GM12878 (cell line): Measurements from ENCODE around the gene USP50. TPM values are rescaled to one million over a fixed set of nuclear protein-coding genes. Genes with fewer than 3 reads are reported as not detected.

ENCODE experiments used
- ATAC-seq: fragments of 200-7000 bp; cut with Tn5 transposase; 3 replicates; pipeline ENCODE4 v1.9.1; 2020; ENCODE audit warnings: mild to moderate bottlenecking, moderate library complexity
- BruUV-seq: library from RNA; stranded (reverse); fragments of 400-500 nt; replicated peaks from 2 replicates; lab custom pipeline; 2021; lab: Mats Ljungman, UMichigan
- CTCF ChIA-PET: fragments of 300-600 bp; sonication (Branson Sonifier 250); formaldehyde crosslinking; extraction: SDS; loops from one replicate; lab custom pipeline; 2021; ENCODE audit warnings: inconsistent platforms; lab: Yijun Ruan, JAX
- POLR2A ChIA-PET: fragments of 350-600 bp; formaldehyde crosslinking; extraction: SDS; loops from one replicate; lab custom pipeline; 2021; ENCODE audit warnings: inconsistent platforms; lab: Charles Lee
- RAD21 ChIA-PET: fragments of 300-600 bp; sonication (Branson Sonifier 250); formaldehyde crosslinking; loops from one replicate; lab custom pipeline; 2023; ENCODE audit warnings: antibody characterized with exemption; ENCODE audit not compliant: unreplicated experiment; lab: Charles Lee
- SMC1A ChIA-PET: fragments of 300-600 bp; sonication (Branson Sonifier 250); formaldehyde crosslinking; loops from one replicate; lab custom pipeline; 2023; ENCODE audit not compliant: unreplicated experiment, uncharacterized antibody; lab: Charles Lee
- DNase-seq: peaks from one replicate; pipeline ENCODE4 v3.0.0-alpha.2; 2011; ENCODE audit warnings: low read depth, low spot score
- FAIRE-seq: peaks from 3 replicates; lab custom pipeline; 2011; peaks lifted over from hg19 to GRCh38; lab: Jason Lieb, UNC
- H2AFZ ChIP-seq: 2 replicates; pipeline ENCODE4 v1.6.0; 2011; ENCODE audit warnings: low read depth, low read length, control low read depth; ENCODE audit not compliant: control insufficient read depth
- H3K27ac ChIP-seq: 2 replicates; pipeline ENCODE4 v1.5.1; 2011; ENCODE audit warnings: control low read depth; ENCODE audit not compliant: control insufficient read depth, insufficient read depth
- H3K27me3 ChIP-seq, 2 experiments: replicated peaks in 1 of 2; 2 replicates each; pipeline versions ENCODE4 v1.6.0 to v1.6.1; 2011; ENCODE audit warnings: low read length in 1 of 2; ENCODE audit not compliant: control insufficient read depth in 2 of 2, insufficient read depth in 2 of 2
- H3K36me3 ChIP-seq, 2 experiments: 2 replicates each; pipeline ENCODE4 v1.5.1; 2011; ENCODE audit warnings: low read length in 1 of 2; ENCODE audit not compliant: control insufficient read depth in 2 of 2, insufficient read depth in 2 of 2
- H3K4me1 ChIP-seq: 2 replicates; pipeline ENCODE4 v1.6.1; 2011; ENCODE audit warnings: mild to moderate bottlenecking, low read length, moderate library complexity, mixed read lengths; ENCODE audit not compliant: control insufficient read depth, insufficient read depth
- H3K4me2 ChIP-seq: 2 replicates; pipeline ENCODE4 v1.6.0; 2011; ENCODE audit warnings: control low read depth; ENCODE audit not compliant: control insufficient read depth, insufficient read depth
- H3K4me3 ChIP-seq: fragments of 200-600 bp; sonication (generic); 2 replicates; pipeline ENCODE4 v1.5.1; 2016
- H3K79me2 ChIP-seq: 2 replicates; pipeline ENCODE4 v1.6.0; 2011; ENCODE audit warnings: low read length; ENCODE audit not compliant: control insufficient read depth, insufficient read depth
- H3K9ac ChIP-seq: 2 replicates; pipeline ENCODE4 v1.8.0; 2011; ENCODE audit warnings: low read length, control low read depth, mixed read lengths; ENCODE audit not compliant: control insufficient read depth, insufficient read depth
- H3K9me3 ChIP-seq: replicated peaks from 3 replicates; pipeline ENCODE4 v1.5.1; 2011; ENCODE audit warnings: mild to moderate bottlenecking, low read length; ENCODE audit not compliant: control insufficient read depth, insufficient read depth
- H4K20me1 ChIP-seq: 2 replicates; pipeline ENCODE4 v1.6.0; 2011; ENCODE audit not compliant: control insufficient read depth, insufficient read depth
- DPF2 ChIP-seq: fragments of 450-650 bp; IDR thresholded peaks from 2 replicates; pipeline ENCODE4 v1.6.1; 2017; ENCODE audit warnings: mild to moderate bottlenecking
- E2F8 ChIP-seq: fragments of 450-650 bp; IDR thresholded peaks from 2 replicates; pipeline ENCODE4 v1.6.1; 2018; ENCODE audit warnings: mild to moderate bottlenecking, low read depth, moderate library complexity; ENCODE audit not compliant: partially characterized antibody
- HDAC6 ChIP-seq: fragments of 200-600 bp; sonication (generic); IDR thresholded peaks from one replicate; pipeline ENCODE4 v1.8.0; 2017; ENCODE audit warnings: antibody characterized with exemption; ENCODE audit not compliant: unreplicated experiment
- HSF1 ChIP-seq: fragments of 150-350 bp; IDR thresholded peaks from 2 replicates; pipeline ENCODE4 v1.6.1; 2014; ENCODE audit warnings: mild to moderate bottlenecking, low read depth, low read length
- IKZF2 ChIP-seq, 2 experiments: fragments of 450-650 bp; IDR thresholded peaks; 2 replicates each; pipeline ENCODE4 v1.6.1; 2017; ENCODE audit warnings: mild to moderate bottlenecking in 2 of 2, moderate library complexity in 2 of 2
- JUNB ChIP-seq: IDR thresholded peaks from 2 replicates; pipeline ENCODE4 v1.6.1; 2016; ENCODE audit warnings: antibody characterized with exemption, mild to moderate bottlenecking
- LARP7 ChIP-seq: fragments of 450-650 bp; IDR thresholded peaks from 2 replicates; pipeline ENCODE4 v1.6.1; 2017; ENCODE audit warnings: mild to moderate bottlenecking
- RBBP5 ChIP-seq: fragments of 200-600 bp; sonication (generic); conservative IDR thresholded peaks from 2 replicates; pipeline ENCODE4 v1.6.1; 2016
- RFX5 ChIP-seq: IDR thresholded peaks from 2 replicates; pipeline ENCODE4 v1.6.1; 2011; ENCODE audit warnings: low read depth, low read length, improper control_type of control experiment
- SKIL ChIP-seq: fragments of 450-650 bp; IDR thresholded peaks from 2 replicates; pipeline ENCODE4 v1.6.1; 2017; ENCODE audit warnings: mild to moderate bottlenecking, low read depth, inconsistent platforms; ENCODE audit not compliant: poor library complexity, severe bottlenecking
- SREBF2 ChIP-seq: IDR thresholded peaks from 2 replicates; pipeline ENCODE4 v1.6.1; 2012; ENCODE audit warnings: mild to moderate bottlenecking, low read length
- USF1 ChIP-seq: IDR thresholded peaks from 2 replicates; pipeline ENCODE4 v1.6.1; 2011; ENCODE audit warnings: borderline replicate concordance, low read depth, mild to moderate bottlenecking, moderate library complexity, mixed read lengths, low read length; ENCODE audit not compliant: insufficient read depth; ENCODE audit errors: extremely low read length
- ZBTB4 ChIP-seq: fragments of 450-650 bp; formaldehyde crosslinking; IDR thresholded peaks from 2 replicates; pipeline ENCODE4 v1.4.0; 2022; ENCODE audit warnings: mild to moderate bottlenecking, moderate library complexity
- ZNF217 ChIP-seq: fragments of 450-650 bp; IDR thresholded peaks from 2 replicates; pipeline ENCODE4 v1.6.1; 2017; ENCODE audit warnings: antibody characterized with exemption, mild to moderate bottlenecking
- WGBS: methylation state at CpG from one replicate; pipeline ENCODE4 v1.1.6; 2016; ENCODE audit warnings: low lambda C conversion rate; ENCODE audit not compliant: insufficient replicate concordance, insufficient coverage; ENCODE audit errors: missing lambda C conversion rate; 5-methylcytosine and 5-hydroxymethylcytosine counted together
- in situ Hi-C: fragments of 300-500 bp; cut with MboI; formaldehyde crosslinking; loops from 9 replicates; pipeline ENCODE4 v1.14.3; 2018; ENCODE audit warnings: mixed read lengths
- intact Hi-C: fragments of 100-400 bp; cut with micrococcal nuclease; formaldehyde crosslinking; loops from one replicate; pipeline ENCODE4 v1.14.2; 2022; ENCODE audit not compliant: unreplicated experiment
- polyA plus RNA-seq, 11 experiments: library from polyadenylated mRNA; depleted of rRNA in 4 of 11; unstranded in 6 of 11; stranded (reverse) in 5 of 11; fragments of >200 nt; fragmentation: Nextera tagmentation in 4 of 11; fragmentation: Illumina TruSeq in 1 of 11; extraction: Ambion mirVana in 4 of 11; extraction: Trizol in 1 of 11; gene quantifications; 1 replicate in 1 of 11; 2 replicates in 10 of 11; pipeline versions ENCODE4 v1.2.1 to v1.2.3, GENCODE V29; 2011 to 2016; ENCODE audit warnings: inconsistent platforms in 2 of 11, missing spikeins in 2 of 11, low read depth in 1 of 11
- total RNA-seq, 4 experiments: library from RNA; depleted of rRNA in 3 of 4; stranded (reverse); fragments of >200 nt in 3 of 4; fragmentation: Illumina TruSeq in 1 of 4; extraction: Trizol in 1 of 4; gene quantifications; 2 replicates each; pipeline versions ENCODE4 v1.2.1 to v1.2.3, GENCODE V29; 2013 to 2021

Gene USP50
- total and polyA plus RNA-seq, 10 of the 15 experiments (the other 5 are each of a cell fraction or from before 2014, with no cell fraction given) = 0.15 to 0.21 (median 0.19) TPM; not detected in 7

GRCh38 chr15:50546566-50546965 lies at the start of gene USP50 (continued):
- TF ChIP-seq E2F8 (no peak), IKZF2 (IDR thresholded peaks at IDR 0.05) (no peak), SKIL (no peak), LARP7 (no peak), DPF2 (no peak)

- no peak for FAIRE-seq
- DNase-seq = no peak
- CTCF ChIA-PET = no interaction called here
- TF ChIP-seq ZNF217 = no peak
- TF ChIP-seq USF1 = no peak
- TF ChIP-seq JUNB = no peak
- TF ChIP-seq RBBP5 = no peak
- TF ChIP-seq HDAC6 = no peak
- no peak for TF ChIP-seq RFX5
- no peak for TF ChIP-seq HSF1
- TF ChIP-seq ZBTB4 = no peak
- no peak for TF ChIP-seq SREBF2
Observed at GRCh38 chr15:50594311-50594710, 47.8 kb upstream of the USP50 start.

More at GRCh38 chr15:50594311-50594710, 47.8 kb upstream of the USP50 start:
- peaks cover 0 to 19% of the 10 kb centered on the region in 2 experiments; a peak in 3 of 4 replicates for H3K36me3 ChIP-seq
- intact Hi-C loops (no loop called here), in situ Hi-C loops (no loop called here)
- no peak overlapping the region for H3K27ac ChIP-seq
- no peak for ATAC-seq
- ChIA-PET RAD21 (no interaction called here), SMC1A (no interaction called here), POLR2A (no interaction called here)
- no peak overlapping the region for H2AFZ ChIP-seq
- no peak overlapping the region for H3K4me2 ChIP-seq
- no TSS peak for BruUV-seq
- H3K4me1 ChIP-seq = no peaks in the 10 kb centered on the region
- H3K9ac ChIP-seq = no peak overlapping the region
- H3K9me3 ChIP-seq = no peaks in the 10 kb centered on the region
- no peaks in the 10 kb centered on the region for H4K20me1 ChIP-seq
- no peaks in the 10 kb centered on the region for H3K27me3 ChIP-seq
- no peak overlapping the region for H3K4me3 ChIP-seq
- no peaks in the 10 kb centered on the region for H3K79me2 ChIP-seq
- WGBS = 98% methylated on average over 2 of the region's 2 CpGs
